ENCODE measurements around the gene DEFB116. TPM values are rescaled to one million over a fixed set of nuclear protein-coding genes. Genes with fewer than 3 reads are reported as not detected.

DEFB116 gene
- total RNA-seq, 1 experiment from 2014 or later = not detected

DNA sequence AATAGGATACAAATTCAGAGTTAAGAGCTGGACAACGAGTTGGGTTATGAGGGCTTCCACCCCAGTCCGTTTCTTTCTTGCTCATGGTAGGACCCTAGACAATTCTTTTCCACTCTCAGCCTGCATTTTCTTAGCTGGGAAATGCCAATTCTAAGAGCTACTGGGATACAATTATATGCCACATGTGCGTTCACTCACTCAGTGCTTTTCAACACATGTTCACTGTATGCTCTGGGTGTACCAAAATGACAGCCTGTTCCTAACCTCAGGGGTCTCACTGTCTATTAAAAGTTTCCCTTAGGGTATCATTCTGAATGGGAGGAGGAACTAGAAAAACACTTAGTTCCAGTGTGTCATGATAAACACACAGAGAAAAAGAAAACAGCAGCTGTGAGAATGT lies 51.4 kb downstream of the DEFB116 start:
- intact Hi-C loops (cut with micrococcal nuclease; ENCODE audit: unreplicated experiment) = no loop called here
- BruUV-seq (replicated peaks) = no TSS peak
- Histone ChIP-seq H3K27ac (ENCODE audit: low read depth, low read length, poor library complexity, severe bottlenecking) (no peak overlapping the region), H3K4me3 (ENCODE audit: low read depth, low read length, poor library complexity, severe bottlenecking) (no peak overlapping the region), H3K4me1 (ENCODE audit: insufficient read depth, low read length, poor library complexity, severe bottlenecking) (no peaks in the 10 kb centered on the region), H3K36me3 (ENCODE audit: insufficient read depth, low read length, poor library complexity, severe bottlenecking) (no peaks in the 10 kb centered on the region), H3K27me3 (replicated peaks; ENCODE audit: insufficient read depth, low read depth, low read length, poor library complexity) (no peaks in the 10 kb centered on the region), H3K9me3 (ENCODE audit: low read depth, low read length, poor library complexity, severe bottlenecking) (no peaks in the 10 kb centered on the region)
- POLR2A ChIA-PET (ENCODE audit: low non-redundant PET) = no interaction called here
- TF ChIP-seq, protein P1, sequence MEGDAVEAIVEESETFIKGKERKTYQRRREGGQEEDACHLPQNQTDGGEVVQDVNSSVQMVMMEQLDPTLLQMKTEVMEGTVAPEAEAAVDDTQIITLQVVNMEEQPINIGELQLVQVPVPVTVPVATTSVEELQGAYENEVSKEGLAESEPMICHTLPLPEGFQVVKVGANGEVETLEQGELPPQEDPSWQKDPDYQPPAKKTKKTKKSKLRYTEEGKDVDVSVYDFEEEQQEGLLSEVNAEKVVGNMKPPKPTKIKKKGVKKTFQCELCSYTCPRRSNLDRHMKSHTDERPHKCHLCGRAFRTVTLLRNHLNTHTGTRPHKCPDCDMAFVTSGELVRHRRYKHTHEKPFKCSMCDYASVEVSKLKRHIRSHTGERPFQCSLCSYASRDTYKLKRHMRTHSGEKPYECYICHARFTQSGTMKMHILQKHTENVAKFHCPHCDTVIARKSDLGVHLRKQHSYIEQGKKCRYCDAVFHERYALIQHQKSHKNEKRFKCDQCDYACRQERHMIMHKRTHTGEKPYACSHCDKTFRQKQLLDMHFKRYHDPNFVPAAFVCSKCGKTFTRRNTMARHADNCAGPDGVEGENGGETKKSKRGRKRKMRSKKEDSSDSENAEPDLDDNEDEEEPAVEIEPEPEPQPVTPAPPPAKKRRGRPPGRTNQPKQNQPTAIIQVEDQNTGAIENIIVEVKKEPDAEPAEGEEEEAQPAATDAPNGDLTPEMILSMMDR (conservative IDR thresholded peaks at IDR 0.05; ENCODE audit: low read depth, low read length) = no peak
- TF ChIP-seq EZH2 (IDR thresholded peaks at IDR 0.05; ENCODE audit: borderline replicate concordance, low read depth, low read length, poor library complexity, severe bottlenecking) = no peak
- DNase-seq (ENCODE audit: low spot score) = no peak
- CTCF ChIA-PET = no interaction called here

Other genes starting within 250 kb of the DEFB116 start
- gene DEFB115, start 50.9 kb downstream of the DEFB116 start, total RNA-seq (2021) = not detected in 2 replicates
- gene DEFB118, start 60.0 kb upstream of the DEFB116 start, total RNA-seq (2021) = not detected in 2 replicates
- not detected in 2 replicates for gene DEFB119, start 82.0 kb upstream of the DEFB116 start, total RNA-seq (2021)
- gene DEFB121, start 97.6 kb upstream of the DEFB116 start, total RNA-seq (2021) = not detected in 2 replicates
- gene DEFB123, start 132.0 kb upstream of the DEFB116 start, total RNA-seq (2021) = not detected in 2 replicates
- not detected in 2 replicates for gene DEFB124, start 166.5 kb upstream of the DEFB116 start, total RNA-seq (2021)
- not detected in 2 replicates for gene REM1, start 166.7 kb upstream of the DEFB116 start, total RNA-seq (2021)
- gene HM13, start 205.9 kb upstream of the DEFB116 start, total RNA-seq (2021) = 182 and 196 TPM in 2 replicates